Parathyroid adenoma (tissue), 2 donors: ENCODE results near the gene OBI1.

Experiments used
- H2AFZ ChIP-seq: fragments of 300-600 bp; sonication (generic); one replicate; pipeline ENCODE4 v1.7.0; 2017; ENCODE audit warnings: antibody characterized with exemption, mild to moderate bottlenecking
- H3K27ac ChIP-seq: fragments of 300-600 bp; sonication (generic); one replicate; pipeline ENCODE4 v1.7.0; 2017
- H3K27me3 ChIP-seq: fragments of 300-600 bp; sonication (generic); one replicate; pipeline ENCODE4 v1.7.0; 2017; ENCODE audit warnings: low read length; ENCODE audit not compliant: control insufficient read depth, insufficient read depth
- H3K36me3 ChIP-seq: fragments of 300-600 bp; sonication (generic); one replicate; pipeline ENCODE4 v1.7.0; 2017; ENCODE audit warnings: low read length; ENCODE audit not compliant: control insufficient read depth, insufficient read depth
- H3K4me1 ChIP-seq: fragments of 300-600 bp; sonication (generic); one replicate; pipeline ENCODE4 v1.7.0; 2017; ENCODE audit warnings: control low read depth
- H3K4me2 ChIP-seq: fragments of 300-600 bp; sonication (generic); one replicate; pipeline ENCODE4 v1.7.0; 2017; ENCODE audit warnings: low read length
- H3K4me3 ChIP-seq: fragments of 300-600 bp; sonication (generic); one replicate; pipeline ENCODE4 v1.7.0; 2017; ENCODE audit warnings: low read depth, low read length
- H3K79me2 ChIP-seq: fragments of 300-600 bp; sonication (generic); one replicate; pipeline ENCODE4 v1.7.0; 2017; ENCODE audit warnings: control low read depth
- H3K9ac ChIP-seq: fragments of 300-600 bp; sonication (generic); one replicate; pipeline ENCODE4 v1.7.0; 2017; ENCODE audit warnings: mild to moderate bottlenecking
- H3K9me3 ChIP-seq: fragments of 300-600 bp; sonication (generic); one replicate; pipeline ENCODE4 v1.7.0; 2017; ENCODE audit warnings: low read length; ENCODE audit not compliant: control insufficient read depth
- CTCF ChIP-seq: fragments of 300-600 bp; sonication (generic); IDR thresholded peaks from one replicate; pipeline ENCODE4 v1.7.0; 2017; ENCODE audit warnings: antibody characterized with exemption, mild to moderate bottlenecking
- donor health status: primary hyperparathyroidism.

OBI1 gene

GRCh38 chr13:78601874-78602560, 56.9 kb downstream of the OBI1 start:
- Histone ChIP-seq H3K79me2 (no peaks in the 10 kb centered on the region), H3K27me3 (peaks cover 43% of the 10 kb centered on the region), H3K9ac (no peak overlapping the region), H2AFZ (no peak overlapping the region), H3K27ac (no peak overlapping the region), H3K4me2 (no peak overlapping the region), H3K9me3 (no peaks in the 10 kb centered on the region), H3K4me3 (no peak overlapping the region), H3K4me1 (no peaks in the 10 kb centered on the region), H3K36me3 (no peaks in the 10 kb centered on the region)
- no peak for TF ChIP-seq CTCF

GRCh38 chr13:78601124-78601873, 57.7 kb downstream of the OBI1 start:
- H3K36me3 ChIP-seq: no peaks in the 10 kb centered on the region
- H3K27ac ChIP-seq: no peak overlapping the region
- no peak overlapping the region for H3K9ac ChIP-seq
- no peak overlapping the region for H3K4me2 ChIP-seq
- no peak for TF ChIP-seq CTCF
- H2AFZ ChIP-seq: no peak overlapping the region
- H3K79me2 ChIP-seq: no peaks in the 10 kb centered on the region
- H3K4me3 ChIP-seq: no peak overlapping the region
- peaks cover 36% of the 10 kb centered on the region for H3K27me3 ChIP-seq
- no peaks in the 10 kb centered on the region for H3K4me1 ChIP-seq
- H3K9me3 ChIP-seq: no peaks in the 10 kb centered on the region

GRCh38 chr13:78600280-78600883, 58.6 kb downstream of the OBI1 start:
- H3K4me2 ChIP-seq: no peak overlapping the region
- H2AFZ ChIP-seq: no peak overlapping the region
- no peak for TF ChIP-seq CTCF
- peaks cover 29% of the 10 kb centered on the region for H3K27me3 ChIP-seq
- H3K79me2 ChIP-seq: no peaks in the 10 kb centered on the region
- H3K4me3 ChIP-seq: no peak overlapping the region
- no peak overlapping the region for H3K9ac ChIP-seq
- H3K9me3 ChIP-seq: no peaks in the 10 kb centered on the region
- no peak overlapping the region for H3K27ac ChIP-seq
- no peaks in the 10 kb centered on the region for H3K4me1 ChIP-seq
- H3K36me3 ChIP-seq: no peaks in the 10 kb centered on the region

GRCh38 chr13:78599645-78600279, 59.2 kb downstream of the OBI1 start:
- no peak for TF ChIP-seq CTCF
- no peak overlapping the region for H3K9ac ChIP-seq
- no peaks in the 10 kb centered on the region for H3K9me3 ChIP-seq
- no peak overlapping the region for H3K4me2 ChIP-seq
- H3K79me2 ChIP-seq: no peaks in the 10 kb centered on the region
- no peak overlapping the region for H3K27ac ChIP-seq
- H3K27me3 ChIP-seq: peaks cover 27% of the 10 kb centered on the region
- no peaks in the 10 kb centered on the region for H3K4me1 ChIP-seq
- H3K4me3 ChIP-seq: no peak overlapping the region
- no peak overlapping the region for H2AFZ ChIP-seq
- no peaks in the 10 kb centered on the region for H3K36me3 ChIP-seq
